ENCODE results near the gene RAB5IF.

The RAB5IF gene

GRCh38 chr20:36647196-36648121 lies 41.9 kb downstream of the RAB5IF start:
- no peaks in the 10 kb centered on the region for H3K27me3 ChIP-seq (ENCODE audit: control insufficient read depth in 3 of 3, insufficient read depth in 3 of 3, low read depth in 1 of 3, low read length in 3 of 3)
- H3K23ac ChIP-seq (ENCODE audit: low read depth, low read length, poor library complexity), result no peak overlapping the region
- no peak overlapping the region for H3K4ac ChIP-seq (ENCODE audit: low read length)
- no peak overlapping the region for H2AFZ ChIP-seq (ENCODE audit: low read length)
- H4K8ac ChIP-seq (ENCODE audit: low read depth, low read length), result no peak overlapping the region
- no peak overlapping the region for H3K9ac ChIP-seq (ENCODE audit: low read depth, low read length, poor library complexity)
- no peak overlapping the region for H2BK5ac ChIP-seq (ENCODE audit: low read length)
- H2AK5ac ChIP-seq (ENCODE audit: low read depth, low read length), result no peak overlapping the region
- no peak overlapping the region for H3K14ac ChIP-seq (ENCODE audit: low read length)
- H3K4me1 ChIP-seq (ENCODE audit: control insufficient read depth in 2 of 2, insufficient read depth in 1 of 2, low read depth in 1 of 2, low read length in 2 of 2), result peaks cover 4 to 26% of the 10 kb centered on the region in 2 donors
- no peaks in the 10 kb centered on the region for H3K36me3 ChIP-seq (replicated peaks in 1 of 2; ENCODE audit: control insufficient read depth in 2 of 2, insufficient read depth in 2 of 2, low read length in 2 of 2)
- no peaks in the 10 kb centered on the region for H3K79me1 ChIP-seq (ENCODE audit: low read depth, low read length)
- H3K9me3 ChIP-seq (replicated peaks in 1 of 2; ENCODE audit: control insufficient read depth in 2 of 2, insufficient read depth in 1 of 2, low read depth in 1 of 2, low read length in 2 of 2), result no peaks in the 10 kb centered on the region
- no peak overlapping the region for H4K91ac ChIP-seq (ENCODE audit: low read depth, low read length, poor library complexity)
- H3K4me3 ChIP-seq (ENCODE audit: low read length in 2 of 2), result no peak overlapping the region
- WGBS, 2 donors (ENCODE audit: extremely low coverage in 2 of 2, insufficient read length in 2 of 2, insufficient replicate concordance in 1 of 2), result no CpG with 5 or more reads among the region's 8 CpGs
- H3K4me2 ChIP-seq (ENCODE audit: insufficient read depth, low read length, poor library complexity, severe bottlenecking), result no peak overlapping the region
- no peak overlapping the region for H3K18ac ChIP-seq (ENCODE audit: low read length)
- DNase-seq (ENCODE audit: low spot score), result peak; percentile 61
- peak overlapping the region; percentile 64 for H3K27ac ChIP-seq (replicated peaks; ENCODE audit: low read length)
- no peak overlapping the region for H2BK12ac ChIP-seq (ENCODE audit: low read length)
- no peak overlapping the region for H2BK15ac ChIP-seq (ENCODE audit: low read length)
- peak overlapping the region; percentile 34 for H2BK120ac ChIP-seq (ENCODE audit: low read depth, low read length)

GRCh38 chr20:36653456-36653855 lies 47.9 kb downstream of the RAB5IF start:
- Histone ChIP-seq H3K9me3 (replicated peaks in 1 of 2; ENCODE audit: control insufficient read depth in 2 of 2, insufficient read depth in 1 of 2, low read depth in 1 of 2, low read length in 2 of 2) (no peaks in the 10 kb centered on the region), H3K9ac (ENCODE audit: low read depth, low read length, poor library complexity) (no peak overlapping the region), H3K4ac (ENCODE audit: low read length) (no peak overlapping the region), H3K27ac (replicated peaks; ENCODE audit: low read length) (no peak overlapping the region), H2BK120ac (ENCODE audit: low read depth, low read length) (no peak overlapping the region), H3K4me2 (ENCODE audit: insufficient read depth, low read length, poor library complexity, severe bottlenecking) (no peak overlapping the region), H2BK15ac (ENCODE audit: low read length) (no peak overlapping the region), H2BK5ac (ENCODE audit: low read length) (no peak overlapping the region), H4K91ac (ENCODE audit: low read depth, low read length, poor library complexity) (no peak overlapping the region), H2BK12ac (ENCODE audit: low read length) (no peak overlapping the region), H3K4me1 (ENCODE audit: control insufficient read depth in 2 of 2, insufficient read depth in 1 of 2, low read depth in 1 of 2, low read length in 2 of 2) (peaks cover 0 to 7% of the 10 kb centered on the region in 2 donors), H3K14ac (ENCODE audit: low read length) (no peak overlapping the region), H2AFZ (ENCODE audit: low read length) (no peak overlapping the region), H3K79me1 (ENCODE audit: low read depth, low read length) (no peaks in the 10 kb centered on the region), H3K18ac (ENCODE audit: low read length) (no peak overlapping the region), H3K4me3 (ENCODE audit: low read length in 2 of 2) (no peak overlapping the region), H4K8ac (ENCODE audit: low read depth, low read length) (no peak overlapping the region), H3K27me3 (ENCODE audit: control insufficient read depth in 3 of 3, insufficient read depth in 3 of 3, low read depth in 1 of 3, low read length in 3 of 3) (no peaks in the 10 kb centered on the region), H3K23ac (ENCODE audit: low read depth, low read length, poor library complexity) (no peak overlapping the region), H2AK5ac (ENCODE audit: low read depth, low read length) (no peak overlapping the region), H3K36me3 (replicated peaks in 1 of 2; ENCODE audit: control insufficient read depth in 2 of 2, insufficient read depth in 2 of 2, low read length in 2 of 2) (peaks cover 0 to 20% of the 10 kb centered on the region in 2 donors)
- DNase-seq (ENCODE audit: low spot score), result no peak
- WGBS, 2 donors (ENCODE audit: extremely low coverage in 2 of 2, insufficient read length in 2 of 2, insufficient replicate concordance in 1 of 2), result no CpG with 5 or more reads among the region's 9 CpGs

- no peaks in the 10 kb centered on the region for H3K9me3 ChIP-seq (replicated peaks in 1 of 2; ENCODE audit: control insufficient read depth in 2 of 2, insufficient read depth in 1 of 2, low read depth in 1 of 2, low read length in 2 of 2)
- no peak overlapping the region for H4K8ac ChIP-seq (ENCODE audit: low read depth, low read length)
- H3K4me2 ChIP-seq (ENCODE audit: insufficient read depth, low read length, poor library complexity, severe bottlenecking), result no peak overlapping the region
- H2BK12ac ChIP-seq (ENCODE audit: low read length), result no peak overlapping the region
- no peak overlapping the region for H3K9ac ChIP-seq (ENCODE audit: low read depth, low read length, poor library complexity)
- H3K4ac ChIP-seq (ENCODE audit: low read length), result no peak overlapping the region
- H3K4me3 ChIP-seq (ENCODE audit: low read length in 2 of 2), result no peak overlapping the region
- H2BK5ac ChIP-seq (ENCODE audit: low read length), result no peak overlapping the region
- no peak overlapping the region for H3K18ac ChIP-seq (ENCODE audit: low read length)
- no peak overlapping the region for H2AK5ac ChIP-seq (ENCODE audit: low read depth, low read length)
- no peak overlapping the region for H3K27ac ChIP-seq (replicated peaks; ENCODE audit: low read length)
- no peak overlapping the region for H2BK15ac ChIP-seq (ENCODE audit: low read length)
- H2BK120ac ChIP-seq (ENCODE audit: low read depth, low read length), result no peak overlapping the region
- no peak overlapping the region for H3K23ac ChIP-seq (ENCODE audit: low read depth, low read length, poor library complexity)
- H3K36me3 ChIP-seq (replicated peaks in 1 of 2; ENCODE audit: control insufficient read depth in 2 of 2, insufficient read depth in 2 of 2, low read length in 2 of 2), result peaks cover 0 to 20% of the 10 kb centered on the region in 2 donors
- DNase-seq (ENCODE audit: low spot score), result no peak
- H3K79me1 ChIP-seq (ENCODE audit: low read depth, low read length), result no peaks in the 10 kb centered on the region
- no peak overlapping the region for H2AFZ ChIP-seq (ENCODE audit: low read length)
- H4K91ac ChIP-seq (ENCODE audit: low read depth, low read length, poor library complexity), result no peak overlapping the region
- H3K4me1 ChIP-seq (ENCODE audit: control insufficient read depth in 2 of 2, insufficient read depth in 1 of 2, low read depth in 1 of 2, low read length in 2 of 2), result peaks cover 0 to 7% of the 10 kb centered on the region in 2 donors
- no peaks in the 10 kb centered on the region for H3K27me3 ChIP-seq (ENCODE audit: control insufficient read depth in 3 of 3, insufficient read depth in 3 of 3, low read depth in 1 of 3, low read length in 3 of 3)
- no CpG with 5 or more reads among the region's 8 CpGs for WGBS, 2 donors (ENCODE audit: extremely low coverage in 2 of 2, insufficient read length in 2 of 2, insufficient replicate concordance in 1 of 2)
- H3K14ac ChIP-seq (ENCODE audit: low read length), result no peak overlapping the region
Measured at GRCh38 chr20:36654506-36654905, 48.9 kb downstream of the RAB5IF start.

- no peaks in the 10 kb centered on the region for H3K79me1 ChIP-seq (ENCODE audit: low read depth, low read length)
- no peak overlapping the region for H3K27ac ChIP-seq (replicated peaks; ENCODE audit: low read length)
- H3K4me3 ChIP-seq (ENCODE audit: low read length in 2 of 2), result no peak overlapping the region
- no peak overlapping the region for H3K14ac ChIP-seq (ENCODE audit: low read length)
- H4K8ac ChIP-seq (ENCODE audit: low read depth, low read length), result no peak overlapping the region
- no peak overlapping the region for H3K9ac ChIP-seq (ENCODE audit: low read depth, low read length, poor library complexity)
- H3K23ac ChIP-seq (ENCODE audit: low read depth, low read length, poor library complexity), result no peak overlapping the region
- peaks cover 0 to 7% of the 10 kb centered on the region in 2 donors for H3K4me1 ChIP-seq (ENCODE audit: control insufficient read depth in 2 of 2, insufficient read depth in 1 of 2, low read depth in 1 of 2, low read length in 2 of 2)
- no peak for DNase-seq (ENCODE audit: low spot score)
- H3K9me3 ChIP-seq (replicated peaks in 1 of 2; ENCODE audit: control insufficient read depth in 2 of 2, insufficient read depth in 1 of 2, low read depth in 1 of 2, low read length in 2 of 2), result no peaks in the 10 kb centered on the region
- H3K18ac ChIP-seq (ENCODE audit: low read length), result no peak overlapping the region
- no peak overlapping the region for H2BK5ac ChIP-seq (ENCODE audit: low read length)
- no peak overlapping the region for H2AK5ac ChIP-seq (ENCODE audit: low read depth, low read length)
- H2AFZ ChIP-seq (ENCODE audit: low read length), result no peak overlapping the region
- no peak overlapping the region for H3K4me2 ChIP-seq (ENCODE audit: insufficient read depth, low read length, poor library complexity, severe bottlenecking)
- no CpG with 5 or more reads among the region's 3 CpGs for WGBS, 2 donors (ENCODE audit: extremely low coverage in 2 of 2, insufficient read length in 2 of 2, insufficient replicate concordance in 1 of 2)
- no peak overlapping the region for H2BK15ac ChIP-seq (ENCODE audit: low read length)
- no peak overlapping the region for H2BK120ac ChIP-seq (ENCODE audit: low read depth, low read length)
- no peak overlapping the region for H2BK12ac ChIP-seq (ENCODE audit: low read length)
- H3K4ac ChIP-seq (ENCODE audit: low read length), result no peak overlapping the region
- H3K36me3 ChIP-seq (replicated peaks in 1 of 2; ENCODE audit: control insufficient read depth in 2 of 2, insufficient read depth in 2 of 2, low read length in 2 of 2), result peaks cover 0 to 20% of the 10 kb centered on the region in 2 donors
- no peak overlapping the region for H4K91ac ChIP-seq (ENCODE audit: low read depth, low read length, poor library complexity)
- H3K27me3 ChIP-seq (ENCODE audit: control insufficient read depth in 3 of 3, insufficient read depth in 3 of 3, low read depth in 1 of 3, low read length in 3 of 3), result no peaks in the 10 kb centered on the region
Measured at GRCh38 chr20:36655004-36655403, 49.4 kb downstream of the RAB5IF start.
